ENCODE measurements around the gene IGF2BP3. TPM values are rescaled to one million over a fixed set of nuclear protein-coding genes. Genes with fewer than 3 reads are reported as not detected.
A peak's percentile ranks its signal among the peaks of the same experiment; 100 is the strongest.

Gene IGF2BP3
- total and polyA plus RNA-seq, 2 donors (not counting 3 experiments of a cell fraction or from before 2014, with no cell fraction given) = 41.2 to 111 TPM

- peaks cover 26% of the 10 kb centered on the region for H3K4me1 ChIP-seq (ENCODE audit: control insufficient read depth, extremely low read depth, insufficient read depth, low read length)
- H4K20me1 ChIP-seq (replicated peaks; ENCODE audit: control insufficient read depth, extremely low read depth, insufficient read depth, low read length) = no peaks in the 10 kb centered on the region
- no peaks in the 10 kb centered on the region for H3K27me3 ChIP-seq (ENCODE audit: control insufficient read depth in 2 of 2, insufficient read depth in 2 of 2, low read length in 2 of 2)
- CTCF ChIA-PET = interaction anchor here (0.7 to 5.0 kb wide), 6 partner anchors 11 to 146 kb away, joined by 3 to 40 read pairs (median 4); no protein-coding TSS in a partner anchor
- intact Hi-C loops (cut with micrococcal nuclease) = loop anchor here (5.0 kb wide), 2 partner anchors 62 to 122 kb away; partner anchors contain the start of gene MALSU1
- H3K9me1 ChIP-seq (replicated peaks; ENCODE audit: control insufficient read depth, extremely low read depth, insufficient read depth, low read length) = no peaks in the 10 kb centered on the region
- no peak overlapping the region for H3K9ac ChIP-seq (replicated peaks; ENCODE audit: extremely low read depth, insufficient read depth, low read length)
- DNase-seq (ENCODE audit: low read depth, low spot score) (peak; percentile 53), FAIRE-seq (no peak)
- TF ChIP-seq POLR2A (IDR thresholded peaks at IDR 0.05; ENCODE audit: low read depth, low read length) (no peak), JUN (IDR thresholded peaks at IDR 0.05; ENCODE audit: borderline replicate concordance, insufficient read depth, insufficient read length, low read depth) (no peak), EZH2 (IDR thresholded peaks at IDR 0.05; ENCODE audit: borderline replicate concordance, low read depth, low read length, severe bottlenecking) (no peak), GATA2 (IDR thresholded peaks at IDR 0.05; ENCODE audit: insufficient read depth, insufficient read length, low read depth, low read length) (no peak), CTCF (IDR thresholded peaks at IDR 0.05; ENCODE audit: extremely low read depth in 1 of 2, insufficient read depth in 1 of 2, low read depth in 1 of 2, low read length in 2 of 2) (no peak), FOS (IDR thresholded peaks at IDR 0.05; ENCODE audit: borderline replicate concordance, insufficient read depth, low read length) (no peak), POLR2AphosphoS5 (IDR thresholded peaks at IDR 0.05; ENCODE audit: insufficient read depth, low read depth, low read length) (no peak), MYC (IDR thresholded peaks at IDR 0.05; ENCODE audit: low read depth, low read length) (no peak)
- TF ChIP-seq, protein P1, sequence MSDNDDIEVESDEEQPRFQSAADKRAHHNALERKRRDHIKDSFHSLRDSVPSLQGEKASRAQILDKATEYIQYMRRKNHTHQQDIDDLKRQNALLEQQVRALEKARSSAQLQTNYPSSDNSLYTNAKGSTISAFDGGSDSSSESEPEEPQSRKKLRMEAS (IDR thresholded peaks at IDR 0.05; ENCODE audit: insufficient read depth, insufficient read length) = no peak
- POLR2A ChIA-PET = no interaction called here
- H3K4me2 ChIP-seq (ENCODE audit: insufficient read depth, low read length) = no peak overlapping the region
- H3K4me3 ChIP-seq (replicated peaks in 1 of 3; ENCODE audit: insufficient read depth in 1 of 3, low read depth in 1 of 3, low read length in 3 of 3) = no peak overlapping the region
- dilution Hi-C loops (cut with MboI; ENCODE audit: extremely low pct_ligation_motif_present, low sequenced_read_pairs) = no loop called here
- H2AFZ ChIP-seq (ENCODE audit: low read depth, low read length) = no peak overlapping the region
- peaks cover 2 to 9% of the 10 kb centered on the region in 2 experiments for H3K36me3 ChIP-seq (ENCODE audit: control insufficient read depth in 2 of 2, extremely low read depth in 1 of 2, insufficient read depth in 2 of 2, low read length in 2 of 2)
- no TSS peak for BruUV-seq (replicated peaks)
- no peak overlapping the region for H3K27ac ChIP-seq (ENCODE audit: insufficient read depth, low read depth, low read length)
- H3K9me3 ChIP-seq (replicated peaks; ENCODE audit: control insufficient read depth, insufficient read depth, low read length) = no peaks in the 10 kb centered on the region
- peaks cover 88% of the 10 kb centered on the region for H3K79me2 ChIP-seq (ENCODE audit: control insufficient read depth, insufficient read depth, low read length)
Observed at GRCh38 chr7:23419160-23419559, 51.1 kb downstream of the IGF2BP3 start.

Measured in endothelial cell of umbilical vein (primary cell).